ENCODE measurements around the gene C3orf62.

The C3orf62 gene

GRCh38 chr3:49276475-49277382 lies at the start of gene C3orf62:
C3orf62 (minus strand) TSS chr3:49277232; CDS start chr3:49276872, 360 bp downstream.
- DNase-seq: peak; percentile 75 to 93 (median 83)

GRCh38 chr3:49324768-49325167 lies 47.7 kb upstream of the C3orf62 start:
- no peak for DNase-seq

GRCh38 chr3:49316696-49317457 lies 39.8 kb upstream of the C3orf62 start:
- no peak for DNase-seq

DNA sequence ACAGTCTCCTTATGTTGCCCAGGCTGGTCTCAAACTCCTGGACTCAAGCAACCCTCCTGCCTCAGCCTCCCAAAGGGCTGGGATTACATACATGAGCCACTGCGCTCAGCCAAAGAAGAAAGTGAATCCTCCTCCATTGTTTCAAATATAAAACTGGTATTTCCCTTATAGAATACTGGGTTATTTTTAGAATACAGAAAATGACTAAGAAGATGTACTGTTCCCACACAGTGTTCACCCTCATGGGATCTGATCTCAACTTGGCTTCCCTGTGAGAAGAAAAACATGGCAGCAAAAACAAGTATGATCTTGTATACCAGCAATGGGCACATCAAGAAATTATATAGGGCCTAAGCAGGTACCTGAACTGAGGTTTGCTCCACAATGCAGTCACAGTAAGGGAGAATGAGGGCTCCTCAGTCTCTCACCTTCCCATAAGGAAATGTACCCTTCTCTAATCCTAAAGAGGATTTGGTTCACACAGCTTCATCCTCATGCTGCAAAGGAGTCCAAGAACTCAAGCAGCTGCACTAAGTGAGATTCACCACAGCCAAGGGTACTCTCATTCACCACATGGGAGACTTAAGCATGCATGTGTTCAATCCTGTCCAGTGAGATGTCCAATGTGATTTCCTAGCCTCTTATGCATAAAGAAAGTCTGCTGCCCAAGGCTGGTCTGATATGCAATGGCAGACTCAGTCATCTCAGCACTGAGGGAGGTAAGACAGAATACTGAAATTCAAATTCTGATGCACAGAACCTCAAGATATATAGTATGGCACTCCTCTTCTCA lies 37.1 kb upstream of the C3orf62 start:
- DNase-seq: peak; percentile 66 to 86 (median 77)

GRCh38 chr3:49311283-49311682 lies 34.3 kb upstream of the C3orf62 start:
- DNase-seq: no peak

GRCh38 chr3:49310677-49311076 lies 33.6 kb upstream of the C3orf62 start:
- DNase-seq: no peak

DNA sequence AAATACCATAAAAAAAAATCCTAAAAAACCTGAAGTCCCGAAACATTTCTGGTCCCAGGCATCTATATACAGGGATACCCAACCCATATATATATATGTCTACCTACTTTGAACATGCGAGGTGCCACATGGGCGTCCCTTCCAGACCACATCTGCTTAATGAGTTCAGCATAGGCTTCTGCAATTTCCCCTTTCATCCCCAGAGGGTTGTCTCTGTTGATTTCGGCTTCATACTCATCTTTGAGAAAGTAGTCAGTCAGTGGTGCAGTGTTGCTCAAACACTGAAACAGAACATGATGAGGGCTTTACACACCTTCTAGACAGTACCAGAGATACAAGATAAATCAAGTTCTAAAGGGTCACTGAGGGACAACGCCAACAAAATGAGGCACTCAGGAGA lies 28.6 kb upstream of the C3orf62 start:
- no peak for DNase-seq

GRCh38 chr3:49302613-49303012 lies 25.6 kb upstream of the C3orf62 start:
- no peak for DNase-seq

- DNase-seq: no peak
These were observed 23.6 kb upstream of the C3orf62 start for GRCh38 chr3:49300595-49300994.

- no peak for DNase-seq
These were observed 21.5 kb upstream of the C3orf62 start for GRCh38 chr3:49298511-49298910.

GRCh38 chr3:49296781-49297411 lies 19.9 kb upstream of the C3orf62 start:
- DNase-seq: peak; percentile 16 to 28 (median 20)

GRCh38 chr3:49295489-49296058 lies 18.5 kb upstream of the C3orf62 start:
- DNase-seq: peak; percentile 62 to 75 (median 68)

- DNase-seq: no peak
These were observed 17.3 kb upstream of the C3orf62 start for GRCh38 chr3:49294343-49294742.

- DNase-seq: no peak
These were observed 7.0 kb upstream of the C3orf62 start for GRCh38 chr3:49283997-49284396.

DNA sequence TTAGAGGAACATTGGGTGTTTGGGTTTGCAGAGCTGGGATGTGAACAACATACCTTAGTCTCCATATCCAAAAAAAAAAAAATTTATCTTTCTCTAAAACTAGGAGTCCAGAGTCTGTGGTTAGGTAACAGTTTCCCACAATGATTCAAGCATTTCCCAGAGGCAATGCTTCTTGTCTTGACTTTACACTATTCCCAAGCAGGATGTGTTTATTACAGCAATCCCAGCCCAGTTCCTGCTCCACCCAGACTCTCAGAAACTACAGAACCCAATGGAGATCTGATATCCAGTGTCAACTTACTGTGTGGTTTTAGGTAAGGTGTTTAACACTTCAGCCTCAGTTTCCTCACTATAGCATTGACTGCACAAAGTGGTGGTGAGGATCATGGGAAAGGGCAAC lies 2.3 kb upstream of the C3orf62 start:
- no peak for DNase-seq

- DNase-seq: no peak
These were observed 1.5 kb upstream of the C3orf62 start for GRCh38 chr3:49278548-49278947.

GRCh38 chr3:49277383-49277775 lies 347 bp upstream of the C3orf62 start:
- DNase-seq: peak in 1 of 3 donors; percentile 31

DNA sequence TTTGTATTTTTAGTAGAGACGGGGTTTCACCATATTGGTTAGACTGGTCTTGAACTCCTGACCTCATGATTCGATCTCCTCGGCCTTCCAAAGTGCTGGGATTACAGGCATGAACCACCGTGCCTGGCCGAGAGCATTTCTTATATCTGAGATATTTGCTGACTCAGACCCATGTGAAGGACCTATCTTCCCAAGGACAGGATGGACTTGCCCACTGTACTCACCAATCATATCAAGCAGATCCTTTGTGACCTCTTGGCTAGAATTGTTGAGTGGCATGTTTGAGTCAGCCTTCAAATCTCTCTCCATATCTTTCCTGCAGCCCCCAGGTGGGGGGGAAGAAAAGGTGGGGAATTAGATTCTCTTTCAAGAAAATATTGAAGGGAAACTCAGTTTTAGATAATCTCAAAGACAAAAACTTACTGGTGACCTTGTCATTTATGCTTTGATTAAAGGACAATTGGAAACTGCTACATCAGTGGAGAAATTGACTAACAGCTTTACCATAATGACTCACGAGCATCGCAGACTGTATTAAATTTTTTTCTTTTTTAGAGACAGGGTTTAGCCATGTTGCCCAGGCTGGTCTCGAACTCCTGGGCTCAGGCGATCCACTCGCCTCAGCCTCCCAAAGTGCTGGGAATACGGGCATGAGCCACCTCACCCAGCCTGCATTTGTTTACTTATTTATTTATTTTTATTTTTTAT lies 3.1 kb downstream of the C3orf62 start:
- no peak for DNase-seq

GRCh38 chr3:49271047-49271446 lies 6.0 kb downstream of the C3orf62 start:
- no peak for DNase-seq

DNA sequence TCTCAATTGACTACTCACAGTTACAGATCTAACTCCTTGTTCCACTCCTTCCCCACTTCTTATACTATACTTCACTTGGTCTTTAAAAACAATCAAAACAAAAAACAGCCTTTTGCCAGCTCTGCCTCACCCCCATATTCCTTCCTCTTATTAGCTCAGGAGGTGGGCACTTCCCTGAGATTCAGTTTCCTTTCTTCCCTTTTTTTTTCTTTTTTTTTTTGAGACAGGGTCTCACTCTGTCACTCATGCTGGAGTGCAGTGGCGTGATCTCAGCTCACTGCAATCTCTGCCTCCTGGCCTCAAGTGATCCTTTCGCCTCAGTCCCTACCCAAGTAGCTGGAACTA lies 6.9 kb downstream of the C3orf62 start:
- DNase-seq: peak; percentile 28 to 51 (median 50)

DNA sequence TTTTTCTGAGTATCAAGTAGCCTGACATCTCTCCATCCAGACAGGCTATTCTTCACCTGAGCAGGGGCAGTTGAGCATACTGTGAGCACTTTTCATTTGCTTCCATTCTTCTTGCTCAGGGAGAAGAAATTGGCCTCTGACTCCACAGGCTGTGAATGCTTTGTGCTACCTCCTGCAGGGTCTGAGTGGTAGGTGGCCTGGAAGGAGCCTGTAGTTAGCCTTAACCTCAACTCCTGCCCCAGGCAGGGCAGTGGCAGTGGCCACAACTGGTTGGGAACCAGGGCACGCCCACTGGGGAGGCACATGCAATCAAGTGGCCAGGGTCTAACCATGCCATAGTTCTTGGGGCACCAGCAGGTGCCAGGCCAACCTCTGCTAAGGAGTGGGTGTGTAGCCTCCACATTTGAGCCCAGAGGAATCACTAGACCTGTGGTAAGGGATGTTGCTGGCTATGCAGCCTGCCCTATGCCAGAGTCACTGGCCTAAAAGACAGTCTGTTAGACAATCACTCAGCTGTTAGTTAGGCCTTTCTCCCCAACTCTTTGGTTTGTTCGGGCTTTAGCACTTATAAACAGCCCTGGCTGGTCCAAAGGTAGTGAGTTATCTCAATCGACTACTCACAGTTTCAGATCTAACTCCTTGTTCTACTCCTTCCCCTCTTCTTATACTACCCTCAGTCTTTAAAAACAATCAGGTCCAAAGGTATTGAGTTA lies 7.4 kb downstream of the C3orf62 start:
- DNase-seq: no peak
